ENCODE measurements around the gene TADA2B. TPM values are rescaled to one million over a fixed set of nuclear protein-coding genes. Genes with fewer than 3 reads are reported as not detected.
A peak's percentile ranks its signal among the peaks of the same experiment; 100 is the strongest.

The TADA2B gene
- total and polyA plus RNA-seq, 2 experiments from 2014 or later, result 3.6 to 11.4 TPM

- TF ChIP-seq ZNF462 (CRISPR knock-in tag; IDR thresholded peaks at IDR 0.05) (no peak), ETS1 (IDR thresholded peaks at IDR 0.05) (no peak)
Measured at GRCh38 chr4:7006411-7006810, 36.8 kb upstream of the TADA2B start (continued).

GRCh38 chr4:7007142-7007907 is 35.8 kb upstream of the TADA2B start:
- Histone ChIP-seq H3K4me3 (no peak overlapping the region), H3K27ac (ENCODE audit: low read depth) (no peak overlapping the region)
- peaks cover 9% of the 10 kb centered on the region for H3K27me3 Mint-ChIP-seq (ENCODE audit: insufficient read depth, low read depth, poor library complexity)

More at GRCh38 chr4:7007142-7007907, 35.8 kb upstream of the TADA2B start:
- H3K9me3 Mint-ChIP-seq, result no peaks in the 10 kb centered on the region
- Histone ChIP-seq H3K79me2 (replicated peaks; ENCODE audit: insufficient read depth) (peaks cover 32% of the 10 kb centered on the region), H3K36me3 (ENCODE audit: insufficient read depth) (peaks cover 19% of the 10 kb centered on the region; the same call in 1 of the 2 replicates), H3F3A (replicated peaks; ENCODE audit: low read depth) (0 out of 2 replicates have a peak, but pooled peaks cover 4% of the 10 kb centered on the region), H3K4me2 (peak overlapping the region; percentile 38; the same call in 1 of the 2 replicates), H4K20me1 (replicated peaks; ENCODE audit: insufficient read depth) (peaks cover 62% of the 10 kb centered on the region), H3K4me1 (ENCODE audit: insufficient read depth) (peaks cover 17% of the 10 kb centered on the region), H2AFZ (no peak overlapping the region), H3K27me3 (ENCODE audit: insufficient read depth) (no peaks in the 10 kb centered on the region), H3K9me2 (ENCODE audit: insufficient read depth) (no peaks in the 10 kb centered on the region)
- peaks cover 27% of the 10 kb centered on the region for H3K4me1 Mint-ChIP-seq
- TF ChIP-seq CTCF (conservative IDR thresholded peaks at IDR 0.05; ENCODE audit: low read depth in 2 of 2) (peak in 1 of 2 experiments; percentile 19; a peak in 1 of 4 replicates), POLR2AphosphoS5 (IDR thresholded peaks at IDR 0.05; ENCODE audit: low read depth) (no peak)
- H3K27ac Mint-ChIP-seq, result no peak overlapping the region
- ATAC-seq, result peak; percentile 71
- peak; percentile 15 for DNase-seq (ENCODE audit: low spot score)
- H3K36me3 Mint-ChIP-seq (ENCODE audit: low read depth), result peaks cover 72% of the 10 kb centered on the region
- no peak overlapping the region for H3K4me3 Mint-ChIP-seq

Measured in GM23338 (cell line).